Liver (tissue), 9 donors: ENCODE results near the gene FAM124A. TPM values are rescaled to one million over a fixed set of nuclear protein-coding genes. Genes with fewer than 3 reads are reported as not detected.
A peak's percentile ranks its signal among the peaks of the same experiment; 100 is the strongest.

Experiments
- DNase-seq: peaks from one replicate; pipeline ENCODE4 v3.0.0-alpha.2; 2017; ENCODE audit warnings: low spot score
- H3K27ac ChIP-seq, 2 donors: one replicate each; pipeline ENCODE4 v1.7.0; 2013; ENCODE audit warnings: inconsistent platforms in 2 of 2, low read length in 2 of 2, control low read depth in 1 of 2, low read depth in 1 of 2, mild to moderate bottlenecking in 1 of 2
- H3K27me3 ChIP-seq, 4 donors: one replicate each; pipeline versions ENCODE4 v1.6.1 to v1.7.0; 2013; ENCODE audit warnings: low read length in 3 of 4, inconsistent platforms in 1 of 4, mild to moderate bottlenecking in 1 of 4, moderate library complexity in 1 of 4; ENCODE audit not compliant: control insufficient read depth in 4 of 4, insufficient read depth in 4 of 4
- H3K36me3 ChIP-seq, 4 donors: one replicate each; pipeline versions ENCODE4 v1.6.1 to v1.7.0; 2013; ENCODE audit warnings: low read length in 3 of 4, mild to moderate bottlenecking in 3 of 4, low read depth in 1 of 4, moderate library complexity in 1 of 4; ENCODE audit not compliant: control insufficient read depth in 4 of 4, insufficient read depth in 3 of 4
- H3K4me1 ChIP-seq, 4 donors: one replicate each; pipeline versions ENCODE4 v1.6.1 to v1.7.0; 2013; ENCODE audit warnings: low read length in 3 of 4, mild to moderate bottlenecking in 3 of 4, moderate library complexity in 1 of 4; ENCODE audit not compliant: control insufficient read depth in 4 of 4, insufficient read depth in 4 of 4
- H3K4me3 ChIP-seq, 3 donors: one replicate each; pipeline versions ENCODE4 v1.6.1 to v1.7.0; 2013; ENCODE audit warnings: low read length in 3 of 3, control low read depth in 1 of 3, low read depth in 1 of 3, mild to moderate bottlenecking in 1 of 3
- H3K9ac ChIP-seq, 2 donors: one replicate each; pipeline ENCODE4 v1.7.0; 2013; ENCODE audit warnings: low read length in 2 of 2, mild to moderate bottlenecking in 2 of 2, moderate library complexity in 2 of 2, control low read depth in 1 of 2, low read depth in 1 of 2
- H3K9me3 ChIP-seq, 4 donors: one replicate each; pipeline versions ENCODE4 v1.6.1 to v1.7.0; 2013; ENCODE audit warnings: low read length in 3 of 4; ENCODE audit not compliant: control insufficient read depth in 4 of 4
- ATF3 ChIP-seq: IDR thresholded peaks from 2 replicates; pipeline ENCODE4 v1.6.1; 2016; ENCODE audit warnings: antibody characterized with exemption
- CTCF ChIP-seq: fragments of 150-350 bp; IDR thresholded peaks from 2 replicates; pipeline ENCODE4 v1.5.1; 2017; ENCODE audit warnings: improper control_type of control experiment, low read depth, low read length; ENCODE audit not compliant: missing input control
- EGR1 ChIP-seq, 2 donors: IDR thresholded peaks; 2 replicates each; pipeline ENCODE4 v1.6.1; 2016 to 2018; ENCODE audit warnings: antibody characterized with exemption in 2 of 2, low read depth in 2 of 2
- FOXA1 ChIP-seq: IDR thresholded peaks from 2 replicates; pipeline ENCODE4 v1.6.1; 2016; ENCODE audit warnings: antibody characterized with exemption
- FOXA2 ChIP-seq: IDR thresholded peaks from 2 replicates; pipeline ENCODE4 v1.6.1; 2016; ENCODE audit warnings: antibody characterized with exemption
- GABPA ChIP-seq, 2 donors: IDR thresholded peaks in 1 of 2; conservative IDR thresholded peaks in 1 of 2; 2 replicates each; pipeline ENCODE4 v1.6.1; 2016; ENCODE audit warnings: antibody characterized with exemption in 2 of 2, mild to moderate bottlenecking in 1 of 2, moderate library complexity in 1 of 2
- HNF4A ChIP-seq, 2 donors: conservative IDR thresholded peaks; 2 replicates each; pipeline ENCODE4 v1.6.1; 2016; ENCODE audit warnings: antibody characterized with exemption in 2 of 2, mild to moderate bottlenecking in 2 of 2
- HNF4G ChIP-seq: IDR thresholded peaks from 2 replicates; pipeline ENCODE4 v1.6.1; 2016; ENCODE audit warnings: antibody characterized with exemption
- JUND ChIP-seq, 2 donors: IDR thresholded peaks; 2 replicates each; pipeline ENCODE4 v1.6.1; 2016; ENCODE audit warnings: antibody characterized with exemption in 2 of 2
- MAX ChIP-seq: IDR thresholded peaks from 2 replicates; pipeline ENCODE4 v1.6.1; 2016; ENCODE audit warnings: antibody characterized with exemption
- NR2F2 ChIP-seq: IDR thresholded peaks from 2 replicates; pipeline ENCODE4 v1.6.1; 2016; ENCODE audit warnings: antibody characterized with exemption
- RAD21 ChIP-seq, 2 donors: IDR thresholded peaks; 2 replicates each; pipeline ENCODE4 v1.6.1; 2016; ENCODE audit warnings: antibody characterized with exemption in 2 of 2, mild to moderate bottlenecking in 2 of 2
- REST ChIP-seq: IDR thresholded peaks from 2 replicates; pipeline ENCODE4 v1.6.1; 2016; ENCODE audit warnings: antibody characterized with exemption, mild to moderate bottlenecking
- RXRA ChIP-seq, 2 donors: IDR thresholded peaks; 2 replicates each; pipeline ENCODE4 v1.6.1; 2017 to 2018; ENCODE audit warnings: antibody characterized with exemption in 2 of 2, mild to moderate bottlenecking in 1 of 2
- SP1 ChIP-seq: IDR thresholded peaks from 2 replicates; pipeline ENCODE4 v1.6.1; 2018; ENCODE audit warnings: antibody characterized with exemption, mild to moderate bottlenecking
- TAF1 ChIP-seq: conservative IDR thresholded peaks from 2 replicates; pipeline ENCODE4 v1.6.1; 2016; ENCODE audit warnings: antibody characterized with exemption, mild to moderate bottlenecking
- YY1 ChIP-seq: IDR thresholded peaks from 2 replicates; pipeline ENCODE4 v1.6.1; 2016; ENCODE audit warnings: antibody characterized with exemption, mild to moderate bottlenecking
- ZBTB33 ChIP-seq: IDR thresholded peaks from 2 replicates; pipeline ENCODE4 v1.6.1; 2016; ENCODE audit warnings: antibody characterized with exemption
- WGBS: extraction: QIAGEN DNeasy Blood & Tissue Kit; methylation state at CpG from one replicate; pipeline ENCODE4 v1.1.7; 2013; 5-methylcytosine and 5-hydroxymethylcytosine counted together
- polyA plus RNA-seq, 2 donors: library from polyadenylated mRNA; stranded (reverse) in 1 of 2; unstranded in 1 of 2; fragments of 200-250 nt in 1 of 2; fragments of >200 nt in 1 of 2; fragmentation: Nextera tagmentation in 1 of 2; extraction: Ambion mirVana in 1 of 2; gene quantifications; one replicate each; pipeline versions ENCODE4 v1.2.1 to v1.2.3, GENCODE V29; 2013 to 2015
- total RNA-seq, 2 donors: library from RNA; depleted of rRNA; stranded (reverse); fragments of >200 nt; gene quantifications; one replicate each; pipeline ENCODE4 v1.2.3, GENCODE V29; 2014
- donor health status: healthy.
- donor health status: healthy.
- donor health status: healthy.
- donor health status: healthy.
- donor health status: healthy.

The FAM124A gene
- total and polyA plus RNA-seq, 4 donors = 0.33 to 0.92 (median 0.46) TPM

- Histone ChIP-seq H3K9ac (no peak overlapping the region), H3K4me1 (peaks cover 0 to 13% (median 9%) of the 10 kb centered on the region in 4 donors), H3K36me3 (no peaks in the 10 kb centered on the region), H3K27ac (peak overlapping the region in 1 of 2 donors; percentile 11), H3K27me3 (peaks cover 0 to 1% (median 0%) of the 10 kb centered on the region in 4 donors), H3K9me3 (no peaks in the 10 kb centered on the region), H3K4me3 (peak overlapping the region; percentile 40 to 78 (median 45))
- no peak for TF ChIP-seq JUND (IDR thresholded peaks at IDR 0.05)
- WGBS = 3% methylated on average over 11 of the region's 11 CpGs
- DNase-seq = no peak
These were observed 543 bp upstream of the FAM124A start for GRCh38 chr13:51221674-51222036.

GRCh38 chr13:51222686-51223559 lies 725 bp downstream of the FAM124A start:
- H3K27ac ChIP-seq = no peak overlapping the region
- H3K9ac ChIP-seq = no peak overlapping the region
- peak overlapping the region; percentile 44 to 78 (median 54) for H3K4me3 ChIP-seq
- TF ChIP-seq FOXA2 = no peak
- no peak for TF ChIP-seq REST
- TF ChIP-seq MAX = no peak
- TF ChIP-seq SP1 = no peak
- no peak for TF ChIP-seq NR2F2
- no peak for TF ChIP-seq ATF3
- no peak for TF ChIP-seq YY1
- TF ChIP-seq RAD21 (IDR thresholded peaks at IDR 0.05) = no peak
- no peak for TF ChIP-seq GABPA (IDR thresholded peaks at IDR 0.05 in 1 of 2, conservative IDR thresholded peaks at IDR 0.05 in 1 of 2)
- TF ChIP-seq JUND (IDR thresholded peaks at IDR 0.05) = no peak
- TF ChIP-seq ZBTB33 = no peak
- TF ChIP-seq TAF1 = no peak
- no peak for TF ChIP-seq HNF4G
- no peak for TF ChIP-seq CTCF
- no peak for TF ChIP-seq HNF4A (conservative IDR thresholded peaks at IDR 0.05)
- TF ChIP-seq EGR1 (IDR thresholded peaks at IDR 0.05; ENCODE audit: low read depth in 2 of 2) = no peak
- TF ChIP-seq RXRA (IDR thresholded peaks at IDR 0.05) = no peak
- TF ChIP-seq FOXA1 = no peak
- H3K27me3 ChIP-seq = peaks cover 0 to 3% (median 0%) of the 10 kb centered on the region in 4 donors
- 15% methylated on average over 34 of the region's 34 CpGs for WGBS
- DNase-seq = no peak
- no peaks in the 10 kb centered on the region for H3K9me3 ChIP-seq
- H3K36me3 ChIP-seq = no peaks in the 10 kb centered on the region
- H3K4me1 ChIP-seq = peaks cover 0 to 13% (median 9%) of the 10 kb centered on the region in 4 donors
